Thoracic aorta (tissue), 2 donors: ENCODE data around the gene RPRD1B. TPM values are rescaled to one million over a fixed set of nuclear protein-coding genes. Genes with fewer than 3 reads are reported as not detected.

Source experiments
- ATAC-seq: fragments of 150-250 bp; one replicate; pipeline ENCODE4 v1.8.0; 2017; ENCODE audit warnings: low read depth; ENCODE audit not compliant: insufficient number of reproducible peaks, low FRiP score
- DNase-seq: peaks from one replicate; pipeline ENCODE4 v3.0.0-alpha.2; 2020; ENCODE audit warnings: low spot score
- H3K27ac ChIP-seq, 2 donors: fragments of 200-600 bp; sonication (generic); 1 replicate in 1 of 2; 2 replicates in 1 of 2; pipeline ENCODE4 v1.5.1; 2016; ENCODE audit warnings: mild to moderate bottlenecking in 2 of 2, moderate library complexity in 2 of 2
- H3K27me3 ChIP-seq: fragments of 200-600 bp; sonication (generic); replicated peaks from 2 replicates; pipeline ENCODE4 v1.6.0; 2016; ENCODE audit warnings: mild to moderate bottlenecking; ENCODE audit not compliant: insufficient read depth
- H3K36me3 ChIP-seq: fragments of 200-600 bp; sonication (generic); one replicate; pipeline ENCODE4 v1.5.1; 2016
- H3K4me1 ChIP-seq, 2 donors: fragments of 200-600 bp; sonication (generic); 1 replicate in 1 of 2; 2 replicates in 1 of 2; pipeline versions ENCODE4 v1.5.1 to v1.6.0; 2016; ENCODE audit warnings: low read depth in 2 of 2, mild to moderate bottlenecking in 1 of 2; ENCODE audit not compliant: control insufficient read depth in 1 of 2
- H3K4me3 ChIP-seq: fragments of 200-600 bp; sonication (generic); 2 replicates; pipeline ENCODE4 v1.5.1; 2016; ENCODE audit warnings: mild to moderate bottlenecking
- H3K9me3 ChIP-seq: fragments of 200-600 bp; sonication (generic); 2 replicates; pipeline ENCODE4 v1.5.1; 2016
- CTCF ChIP-seq: fragments of 200-600 bp; sonication (generic); IDR thresholded peaks from one replicate; pipeline ENCODE4 v1.5.1; 2019; ENCODE audit warnings: antibody characterized with exemption
- total RNA-seq, 2 donors: library from RNA; depleted of rRNA; stranded (reverse); fragments of >200 nt; gene quantifications; one replicate each; pipeline versions ENCODE4 v1.1.0 to v1.2.3, GENCODE V29; 2016

RPRD1B gene
- total RNA-seq, 2 donors from 2014 or later, result 22.3 to 77.7 TPM

GRCh38 chr20:38021087-38021772 lies 12.3 kb upstream of the RPRD1B start:
- Histone ChIP-seq H3K4me3 (no peak overlapping the region), H3K4me1 (peaks cover 4 to 5% of the 10 kb centered on the region in 2 donors), H3K36me3 (peaks cover 25% of the 10 kb centered on the region), H3K27me3 (no peaks in the 10 kb centered on the region), H3K27ac (no peak overlapping the region), H3K9me3 (peaks cover 2% of the 10 kb centered on the region)
- DNase-seq (no peak), ATAC-seq (no peak)
- no peak for TF ChIP-seq CTCF

- Histone ChIP-seq H3K4me3 (no peak overlapping the region), H3K27me3 (no peaks in the 10 kb centered on the region), H3K4me1 (peaks cover 4 to 5% of the 10 kb centered on the region in 2 donors), H3K9me3 (no peaks in the 10 kb centered on the region), H3K36me3 (peaks cover 9% of the 10 kb centered on the region), H3K27ac (no peak overlapping the region)
- no peak for TF ChIP-seq CTCF
- DNase-seq (no peak), ATAC-seq (no peak)
Measured at GRCh38 chr20:38023181-38024001, 10.2 kb upstream of the RPRD1B start.

- no peak for DNase-seq
- Histone ChIP-seq H3K4me3 (no peak overlapping the region), H3K36me3 (peaks cover 3% of the 10 kb centered on the region), H3K4me1 (peaks cover 4 to 5% of the 10 kb centered on the region in 2 donors), H3K9me3 (no peaks in the 10 kb centered on the region), H3K27me3 (no peaks in the 10 kb centered on the region), H3K27ac (no peak overlapping the region)
- no peak for TF ChIP-seq CTCF
- no peak for ATAC-seq
Measured at GRCh38 chr20:38024496-38024895, 9.1 kb upstream of the RPRD1B start.

GRCh38 chr20:38029453-38029852 lies 4.1 kb upstream of the RPRD1B start:
- no peak for ATAC-seq

More at GRCh38 chr20:38029453-38029852, 4.1 kb upstream of the RPRD1B start:
- Histone ChIP-seq H3K27ac (no peak overlapping the region), H3K4me1 (peaks cover 8 to 15% of the 10 kb centered on the region in 2 donors), H3K36me3 (peaks cover 1% of the 10 kb centered on the region), H3K4me3 (no peak overlapping the region), H3K27me3 (no peaks in the 10 kb centered on the region), H3K9me3 (no peaks in the 10 kb centered on the region)
- no peak for DNase-seq
- no peak for TF ChIP-seq CTCF
